Activated gamma-delta T cell (primary cell): ENCODE results near the gene PCDH15.
A peak's percentile ranks its signal among the peaks of the same experiment; 100 is the strongest.

ENCODE experiments used
- DNase-seq: peaks from one replicate; lab custom pipeline; 2025; lab: John Stamatoyannopoulos, UW

Gene PCDH15

GRCh38 chr10:54125098-54125747 lies 675.8 kb downstream of the PCDH15 start:
- no peak for DNase-seq

DNA sequence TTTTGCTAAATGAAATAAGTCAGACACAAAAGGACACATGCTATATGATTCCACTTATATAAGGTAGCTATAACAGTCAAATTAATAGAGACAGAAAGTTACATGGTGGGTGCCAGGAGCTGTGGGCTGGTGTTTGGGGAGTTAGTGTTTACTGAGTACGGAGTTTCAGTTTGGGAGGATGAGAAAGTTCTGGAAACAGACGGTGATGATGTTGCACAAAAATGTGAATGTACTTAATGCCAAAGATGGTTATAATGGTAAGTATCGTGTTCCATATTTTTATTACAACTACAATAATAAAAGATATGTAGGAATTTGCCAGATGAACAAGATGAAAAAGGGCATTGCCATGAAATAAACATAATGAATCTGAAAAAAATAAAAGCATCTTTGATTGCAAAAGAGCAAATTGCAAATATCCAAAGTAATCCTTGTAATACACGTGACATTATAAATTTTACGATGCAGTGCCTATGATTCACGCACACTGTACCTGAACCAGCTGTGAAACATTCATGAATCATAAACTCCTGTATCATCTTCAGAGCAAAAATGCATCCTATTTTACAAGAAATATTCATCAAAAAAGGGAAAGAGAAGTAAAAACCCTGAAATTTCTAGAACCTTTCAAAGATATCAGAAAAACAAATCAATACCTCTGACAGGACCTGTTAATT lies 676.7 kb downstream of the PCDH15 start:
- no peak for DNase-seq

DNA sequence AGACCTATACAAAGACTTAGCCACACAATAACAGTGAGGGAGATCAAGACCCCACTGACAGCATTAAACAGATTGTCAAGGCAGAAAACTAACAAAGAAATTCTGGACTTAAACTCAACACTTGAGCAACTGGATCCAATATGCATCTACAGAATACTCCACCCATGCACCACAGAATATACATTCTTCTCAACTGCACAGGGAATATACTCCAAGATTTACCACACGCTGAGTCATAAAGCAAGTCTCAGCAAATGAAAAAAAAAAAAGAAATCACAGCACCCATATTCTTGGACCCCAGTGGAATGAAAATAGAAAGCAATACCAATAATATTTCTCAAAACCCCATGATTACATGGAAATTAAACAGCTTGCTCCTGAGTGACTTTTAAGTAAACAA lies 680.2 kb downstream of the PCDH15 start:
- DNase-seq: no peak

GRCh38 chr10:54108961-54109360 lies 692.1 kb downstream of the PCDH15 start:
- DNase-seq: no peak

DNA sequence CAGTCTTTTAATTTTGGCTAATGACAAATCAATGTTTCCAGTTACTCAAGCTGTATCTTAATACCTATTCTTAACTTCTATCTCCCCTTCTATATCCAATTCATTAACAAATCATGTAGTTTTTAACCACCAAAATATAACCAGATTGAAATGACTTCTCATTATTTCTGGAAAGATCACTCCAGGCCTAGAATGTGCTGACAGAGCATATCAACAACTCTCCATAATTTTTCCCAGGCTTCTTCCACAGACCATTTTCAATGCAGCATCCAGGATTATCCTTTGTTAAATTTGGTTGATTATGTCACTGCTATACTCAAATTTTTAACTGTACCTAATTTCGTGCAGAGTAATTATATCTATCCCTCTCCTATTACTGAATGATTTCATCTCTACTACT lies 704.1 kb downstream of the PCDH15 start:
- DNase-seq: no peak

DNA sequence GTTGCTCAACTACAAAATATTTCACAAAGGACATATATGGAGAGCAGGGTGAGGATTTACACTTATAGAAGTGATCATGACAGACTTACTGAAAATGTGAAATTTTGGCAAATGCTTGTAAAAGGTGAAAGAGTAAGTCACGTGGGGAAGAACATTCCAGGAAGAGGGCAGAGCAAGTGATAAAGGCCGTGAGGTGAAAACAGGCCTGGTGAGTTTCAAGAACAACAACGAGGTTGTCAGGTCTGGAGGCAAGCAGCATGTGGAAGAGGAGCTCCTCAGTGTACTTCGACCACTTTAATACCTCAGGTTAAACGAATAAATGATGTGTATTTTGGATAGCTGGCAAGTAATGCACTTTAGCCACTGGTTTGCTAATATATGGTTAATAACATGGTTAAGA lies 706.7 kb downstream of the PCDH15 start:
- no peak for DNase-seq

- DNase-seq: no peak
These were observed 709.8 kb downstream of the PCDH15 start for GRCh38 chr10:54091237-54091636.

GRCh38 chr10:54081950-54082349 lies 719.1 kb downstream of the PCDH15 start:
- no peak for DNase-seq

DNA sequence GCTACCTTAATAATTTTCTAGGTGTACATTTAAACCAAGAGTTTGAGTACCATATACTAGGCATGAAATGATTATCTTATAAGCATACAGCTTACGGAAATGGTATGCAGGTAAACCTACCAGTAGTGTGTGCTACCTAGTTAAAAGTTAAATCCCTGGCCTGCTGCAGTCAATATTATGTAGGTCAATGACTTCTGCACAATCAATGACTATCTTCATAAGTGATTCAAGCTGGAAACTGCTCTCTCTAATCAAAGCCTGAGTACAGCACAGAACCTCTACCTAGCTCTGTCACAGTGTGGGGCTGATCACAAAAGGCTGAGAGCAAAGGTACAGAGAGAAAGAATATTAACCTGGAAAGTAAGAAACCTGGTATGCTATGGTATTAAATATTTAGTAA lies 733.7 kb downstream of the PCDH15 start:
- no peak for DNase-seq

- DNase-seq: no peak
These were observed 734.4 kb downstream of the PCDH15 start for GRCh38 chr10:54066646-54067045.

- no peak for DNase-seq
These were observed 735.9 kb downstream of the PCDH15 start for GRCh38 chr10:54065106-54065505.

- no peak for DNase-seq
These were observed 736.8 kb downstream of the PCDH15 start for GRCh38 chr10:54064215-54064614.

- no peak for DNase-seq
These were observed 737.5 kb downstream of the PCDH15 start for GRCh38 chr10:54063514-54063913.

DNA sequence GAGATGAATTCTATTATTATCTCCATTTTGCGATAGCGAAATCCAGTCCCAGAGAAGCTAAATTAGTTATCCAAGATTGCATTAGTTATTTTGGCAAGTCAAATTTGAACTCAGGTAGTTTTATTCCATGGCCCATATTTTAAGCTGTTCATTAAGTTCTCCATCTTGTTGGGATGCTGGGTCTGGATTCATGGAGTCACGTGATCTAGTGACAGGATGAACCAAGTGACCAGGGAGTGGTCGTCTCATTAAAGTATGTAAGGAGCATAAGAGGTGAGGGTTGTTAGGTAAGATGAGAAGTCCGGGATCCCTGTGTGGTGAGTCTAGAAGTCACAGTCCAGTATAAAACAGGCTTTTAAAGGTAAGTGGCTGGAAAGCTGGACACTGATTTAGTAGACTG lies 740.5 kb downstream of the PCDH15 start:
- DNase-seq: no peak

- no peak for DNase-seq
These were observed 743.7 kb downstream of the PCDH15 start for GRCh38 chr10:54057357-54057756.

DNA sequence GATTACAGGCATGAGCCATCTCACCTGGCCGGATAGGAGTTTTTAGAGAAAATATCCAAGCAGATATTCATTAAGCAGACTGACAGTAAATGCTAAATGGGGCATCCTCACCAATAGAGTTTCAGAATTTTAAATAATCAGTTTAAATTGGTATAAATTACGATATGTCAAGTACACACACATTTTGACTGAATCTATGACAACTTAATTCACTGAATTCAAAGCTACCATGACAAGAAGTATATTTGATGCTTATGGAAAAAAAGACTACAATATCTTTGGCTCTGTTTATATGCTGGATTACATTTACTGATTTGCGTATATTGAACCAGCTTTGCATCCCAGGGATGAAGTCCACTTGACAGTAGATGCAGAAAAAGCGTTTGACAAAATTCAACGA lies 774.7 kb downstream of the PCDH15 start:
- DNase-seq: no peak

DNA sequence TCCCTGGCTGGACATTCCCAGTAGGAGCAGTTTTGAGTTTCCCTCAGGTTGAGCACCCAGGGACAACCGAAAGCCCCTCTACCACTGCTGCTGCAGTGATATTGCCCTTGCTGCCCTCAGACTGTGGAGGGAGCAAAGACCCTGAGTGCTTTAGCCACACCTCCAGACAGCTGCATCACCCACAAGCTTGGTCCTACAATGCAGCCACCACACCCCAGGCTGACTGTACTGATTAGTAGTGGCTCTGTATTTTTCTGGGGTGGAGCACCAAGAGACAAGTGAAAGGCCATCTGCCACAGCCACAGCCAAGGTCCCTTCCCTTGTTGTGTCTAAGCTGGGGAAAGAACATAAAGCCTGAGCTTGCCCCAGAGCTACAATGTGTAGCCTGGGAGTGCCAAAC lies 789.9 kb downstream of the PCDH15 start:
- no peak for DNase-seq

DNA sequence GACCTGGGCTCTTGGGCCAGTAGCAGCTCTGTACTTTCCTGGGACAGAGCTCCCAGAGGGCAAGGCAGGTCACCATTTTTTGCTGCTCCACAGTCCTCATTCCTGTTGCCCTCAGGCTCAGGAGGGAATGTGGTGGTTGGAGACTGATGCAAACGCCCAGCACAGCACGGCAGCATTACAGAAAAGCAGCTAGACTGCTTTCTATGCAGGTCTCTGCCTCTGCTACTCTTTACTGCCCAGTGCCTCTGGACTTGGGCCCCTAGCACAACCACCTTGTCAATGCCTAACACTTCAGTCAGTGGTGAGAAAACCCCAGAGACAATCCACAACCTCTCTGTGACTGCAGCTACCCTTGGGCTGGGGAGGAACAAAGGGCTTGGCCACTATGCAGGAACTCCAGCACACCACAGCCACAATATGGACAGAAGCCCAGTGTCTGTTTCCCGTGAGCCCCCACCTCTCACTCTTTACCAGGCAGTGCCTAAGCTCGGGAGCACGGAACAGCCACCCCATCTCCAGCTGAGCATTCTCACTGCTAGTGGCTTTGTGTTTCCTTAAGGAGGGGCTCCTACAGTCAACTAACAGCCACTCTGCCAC lies 790.6 kb downstream of the PCDH15 start:
- DNase-seq: no peak

DNA sequence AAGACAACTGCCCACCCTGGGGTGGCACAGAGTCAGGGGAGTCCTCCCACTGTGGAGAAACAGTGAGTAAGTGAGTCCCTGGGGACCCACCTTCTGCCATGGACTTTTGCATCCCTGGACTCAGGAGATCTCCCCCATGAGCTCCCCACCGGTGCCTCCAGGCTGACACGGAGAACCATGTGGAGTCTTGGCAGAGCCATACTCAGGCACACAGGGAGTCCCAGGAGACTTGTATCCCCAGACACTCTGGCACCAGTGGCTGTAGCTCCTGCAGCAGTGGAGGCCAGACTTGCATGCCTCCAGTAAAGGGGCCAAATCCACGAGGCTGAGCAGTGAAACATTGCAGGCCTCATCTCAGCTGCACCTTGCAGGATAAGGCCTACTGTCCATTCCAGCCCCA lies 791.4 kb downstream of the PCDH15 start:
- DNase-seq: no peak

GRCh38 chr10:54002077-54002476 lies 799.0 kb downstream of the PCDH15 start:
- no peak for DNase-seq

DNA sequence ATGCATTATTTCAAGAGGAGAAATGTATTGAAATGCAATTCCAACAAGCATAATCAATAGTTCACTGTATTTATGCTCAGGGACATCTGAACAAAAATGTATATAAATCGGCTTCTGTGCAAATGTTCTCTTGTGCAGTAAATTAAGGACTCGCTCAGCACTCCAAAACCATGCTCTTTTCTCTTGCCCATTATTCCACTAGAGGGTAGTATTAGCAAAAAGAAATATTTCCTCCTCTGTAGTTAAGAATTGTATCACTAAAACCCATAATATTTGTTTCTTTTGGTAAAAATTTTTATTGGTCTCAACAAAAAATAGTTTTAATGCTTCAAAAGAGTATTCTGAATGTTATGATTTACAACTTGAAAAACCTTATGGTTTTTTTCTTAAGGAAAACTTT lies 803.1 kb downstream of the PCDH15 start:
- DNase-seq: no peak

DNA sequence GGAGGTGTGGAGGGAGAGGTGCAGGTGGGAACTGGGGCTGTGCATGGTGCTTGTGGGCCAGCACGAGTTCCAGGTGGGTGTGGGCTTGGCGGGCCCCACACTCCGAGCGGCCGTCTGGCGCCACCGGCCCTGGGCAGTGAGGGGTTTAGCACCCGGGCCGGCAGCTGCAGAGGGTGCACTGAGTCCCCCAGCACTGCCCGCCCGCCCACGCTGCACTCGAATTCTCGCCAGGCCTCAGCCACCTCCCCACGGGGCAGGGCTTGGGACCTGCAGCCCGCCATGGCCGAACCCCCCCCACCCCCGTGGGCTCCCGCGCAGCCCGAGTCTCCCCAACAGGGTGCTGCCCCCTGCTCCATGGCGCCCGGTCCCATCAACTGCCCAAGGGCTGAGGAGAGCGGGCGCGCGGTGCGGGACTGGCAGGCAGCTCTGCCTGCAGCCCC lies 810.2 kb downstream of the PCDH15 start:
- peak; percentile 8 for DNase-seq

DNA sequence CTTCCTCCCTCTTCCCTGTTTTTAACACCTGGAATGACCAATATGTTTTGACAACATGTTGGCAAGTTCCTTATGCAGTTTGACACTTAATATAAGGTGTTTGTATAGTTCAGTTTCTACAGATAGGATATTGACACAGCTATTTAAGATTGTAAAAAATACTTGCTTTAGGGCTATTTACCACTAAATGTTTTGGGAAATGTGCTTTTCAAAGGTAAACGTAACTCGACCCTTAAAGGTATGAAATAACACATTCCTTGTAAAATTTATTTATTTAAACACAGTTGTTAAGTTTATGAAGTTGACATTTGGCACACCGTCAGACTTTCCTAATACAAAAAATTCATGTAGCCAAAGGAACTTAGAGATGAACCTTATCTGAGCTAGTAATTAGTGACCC lies 817.6 kb downstream of the PCDH15 start:
- no peak for DNase-seq

DNA sequence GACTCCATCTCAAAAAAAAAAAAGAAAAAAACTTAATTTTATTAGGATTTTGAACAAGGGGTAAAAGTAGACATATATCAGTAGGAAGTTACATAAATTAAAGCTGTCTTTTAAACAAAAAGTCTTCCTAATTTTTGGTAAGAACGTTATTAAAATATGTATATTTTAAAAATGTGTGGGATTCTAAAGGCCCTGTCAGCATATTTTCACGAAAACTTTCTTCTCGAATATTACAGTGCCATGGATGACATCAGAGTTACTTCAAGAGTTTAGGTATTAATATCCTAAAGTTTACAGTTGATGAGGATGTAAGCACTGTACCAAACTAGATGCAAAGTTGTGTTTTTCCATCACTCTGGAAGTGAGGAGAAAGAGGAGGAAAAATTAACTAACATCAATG lies 820.8 kb downstream of the PCDH15 start:
- no peak for DNase-seq
